Body of pancreas (tissue), 4 donors: Measurements from ENCODE around the gene AMOTL1. TPM values are rescaled to one million over a fixed set of nuclear protein-coding genes. Genes with fewer than 3 reads are reported as not detected.

Source experiments
- ATAC-seq: fragments of 150-250 bp; one replicate; pipeline ENCODE4 v1.9.1; 2016
- DNase-seq, 4 donors: peaks; one replicate each; pipeline ENCODE4 v3.0.0-alpha.2; 2019
- H3K27ac ChIP-seq, 4 donors: fragments of 200-600 bp; sonication (generic); 1 replicate in 3 of 4; 2 replicates in 1 of 4; pipeline versions ENCODE4 v1.5.1 to v1.6.1; 2016 to 2019; ENCODE audit warnings: mild to moderate bottlenecking in 1 of 4, mixed read lengths in 1 of 4, moderate library complexity in 1 of 4
- H3K27me3 ChIP-seq, 2 donors: fragments of 200-600 bp; sonication (generic); one replicate each; pipeline ENCODE4 v1.6.0; 2016; ENCODE audit warnings: mild to moderate bottlenecking in 1 of 2
- H3K36me3 ChIP-seq, 2 donors: fragments of 200-600 bp; sonication (generic); replicated peaks in 1 of 2; 2 replicates each; pipeline ENCODE4 v1.5.1; 2016; ENCODE audit warnings: low read depth in 2 of 2; ENCODE audit not compliant: insufficient read depth in 1 of 2
- H3K4me1 ChIP-seq: fragments of 200-600 bp; sonication (generic); one replicate; pipeline ENCODE4 v1.6.0; 2016
- H3K4me3 ChIP-seq, 2 donors: fragments of 200-600 bp; sonication (generic); 1 replicate in 1 of 2; 2 replicates in 1 of 2; pipeline ENCODE4 v1.5.1; 2016 to 2019
- H3K9me3 ChIP-seq, 3 donors: fragments of 200-600 bp; sonication (generic); 1 replicate in 2 of 3; 2 replicates in 1 of 3; pipeline ENCODE4 v1.5.1; 2016
- CTCF ChIP-seq, 7 experiments: fragments of 450-650 bp in 4 of 7; fragments of 200-600 bp in 3 of 7; sonication (generic) in 3 of 7; IDR thresholded peaks; one replicate each; pipeline ENCODE4 v1.5.1; 2016 to 2019; ENCODE audit warnings: antibody characterized with exemption in 7 of 7
- POLR2A ChIP-seq, 3 donors: fragments of 450-650 bp; IDR thresholded peaks; one replicate each; pipeline ENCODE4 v1.6.1; 2016; ENCODE audit warnings: antibody characterized with exemption in 3 of 3, mild to moderate bottlenecking in 2 of 3
- WGBS, 2 donors: methylation state at CpG; one replicate each; pipeline ENCODE4 v1.1.5; 2017; 5-methylcytosine and 5-hydroxymethylcytosine counted together
- intact Hi-C: fragments of 100-400 bp; cut with DNase I; formaldehyde crosslinking; loops from one replicate; pipeline ENCODE4 v1.15.1; 2023
- total RNA-seq, 2 donors: library from RNA; depleted of rRNA; stranded (reverse); fragments of >200 nt; gene quantifications; one replicate each; pipeline ENCODE4 v1.1.0, GENCODE V29; 2016

The AMOTL1 gene
- total RNA-seq, 2 donors from 2014 or later: 20.4 to 21.5 TPM

GRCh38 chr11:94753630-94754029 lies 14.5 kb upstream of the AMOTL1 start:
- Histone ChIP-seq H3K27ac (no peak overlapping the region), H3K9me3 (no peaks in the 10 kb centered on the region), H3K27me3 (no peaks in the 10 kb centered on the region), H3K4me3 (no peak overlapping the region), H3K36me3 (no peaks in the 10 kb centered on the region), H3K4me1 (peaks cover 21% of the 10 kb centered on the region)
- 47 to 67% methylated on average over 1 of the region's 1 CpG for WGBS, 2 donors
- DNase-seq: no peak
- TF ChIP-seq POLR2A (IDR thresholded peaks at IDR 0.05) (no peak), CTCF (IDR thresholded peaks at IDR 0.05) (no peak)
- ATAC-seq: no peak
- intact Hi-C loops: no loop called here

- 77 to 81% methylated on average over 2 of the region's 2 CpGs for WGBS, 2 donors
- H3K27ac ChIP-seq: no peak overlapping the region
- no peak for DNase-seq
Measured at GRCh38 chr11:94754335-94754734, 13.8 kb upstream of the AMOTL1 start.

GRCh38 chr11:94754819-94755218 lies 13.3 kb upstream of the AMOTL1 start:
- WGBS, 2 donors: 78 to 80% methylated on average over 2 of the region's 2 CpGs
- no peak for DNase-seq
- no peaks in the 10 kb centered on the region for H3K27me3 ChIP-seq
- H3K36me3 ChIP-seq: no peaks in the 10 kb centered on the region
- intact Hi-C loops: no loop called here
- H3K4me1 ChIP-seq: peaks cover 21% of the 10 kb centered on the region
- TF ChIP-seq POLR2A (IDR thresholded peaks at IDR 0.05): no peak
- TF ChIP-seq CTCF (IDR thresholded peaks at IDR 0.05): no peak
- ATAC-seq: no peak
- no peaks in the 10 kb centered on the region for H3K9me3 ChIP-seq
- H3K27ac ChIP-seq: no peak overlapping the region
- no peak overlapping the region for H3K4me3 ChIP-seq

More at GRCh38 chr11:94754335-94754734, 13.8 kb upstream of the AMOTL1 start:
- Histone ChIP-seq H3K4me3 (no peak overlapping the region), H3K36me3 (no peaks in the 10 kb centered on the region), H3K4me1 (peaks cover 21% of the 10 kb centered on the region), H3K27me3 (no peaks in the 10 kb centered on the region), H3K9me3 (no peaks in the 10 kb centered on the region)
- ATAC-seq: no peak
- intact Hi-C loops: no loop called here
- TF ChIP-seq POLR2A (IDR thresholded peaks at IDR 0.05) (no peak), CTCF (IDR thresholded peaks at IDR 0.05) (no peak)

- Histone ChIP-seq H3K36me3 (no peaks in the 10 kb centered on the region), H3K27ac (no peak overlapping the region), H3K4me3 (no peak overlapping the region), H3K9me3 (no peaks in the 10 kb centered on the region), H3K27me3 (no peaks in the 10 kb centered on the region), H3K4me1 (peaks cover 16% of the 10 kb centered on the region)
- DNase-seq (no peak), ATAC-seq (no peak)
- intact Hi-C loops: no loop called here
- 88 to 91% methylated on average over 10 to 11 of the region's 11 CpGs for WGBS, 2 donors
- no peak for TF ChIP-seq POLR2A (IDR thresholded peaks at IDR 0.05)
- TF ChIP-seq CTCF (IDR thresholded peaks at IDR 0.05): no peak
Measured at GRCh38 chr11:94755494-94755893, 12.7 kb upstream of the AMOTL1 start.

- Histone ChIP-seq H3K27me3 (no peaks in the 10 kb centered on the region), H3K9me3 (no peaks in the 10 kb centered on the region), H3K36me3 (no peaks in the 10 kb centered on the region), H3K4me1 (peaks cover 7% of the 10 kb centered on the region), H3K27ac (no peak overlapping the region), H3K4me3 (no peak overlapping the region)
- DNase-seq: no peak
- no peak for ATAC-seq
- 54 to 75% methylated on average over 5 of the region's 5 CpGs for WGBS, 2 donors
- intact Hi-C loops: no loop called here
- TF ChIP-seq CTCF (IDR thresholded peaks at IDR 0.05) (no peak), POLR2A (IDR thresholded peaks at IDR 0.05) (no peak)
Measured at GRCh38 chr11:94757037-94757735, 11.0 kb upstream of the AMOTL1 start.
